Tibial artery (tissue), 4 donors: ENCODE results near the gene CCDC80.
"Not testable (repeated sequence)": the region's sequence is repeated elsewhere in the genome, so short reads cannot be mapped to it uniquely, and the experiment has no call there.

ENCODE experiments used
- DNase-seq, 2 donors: peaks; one replicate each; pipeline ENCODE4 v3.0.0-alpha.2; 2019
- H3K27ac ChIP-seq, 2 donors: fragments of 200-600 bp; sonication (generic) in 1 of 2; 1 replicate in 1 of 2; 2 replicates in 1 of 2; pipeline ENCODE4 v1.5.1; 2018 to 2019; ENCODE audit warnings: mild to moderate bottlenecking in 1 of 2
- H3K27me3 ChIP-seq, 2 donors: fragments of 200-600 bp; sonication (generic) in 1 of 2; one replicate each; pipeline versions ENCODE4 v1.5.1 to v1.6.0; 2016 to 2019
- H3K36me3 ChIP-seq, 3 donors: fragments of 200-600 bp; sonication (generic) in 2 of 3; one replicate each; pipeline ENCODE4 v1.5.1; 2016 to 2019; ENCODE audit warnings: mild to moderate bottlenecking in 2 of 3
- H3K4me1 ChIP-seq, 4 donors: fragments of 200-600 bp; sonication (generic) in 2 of 4; 1 replicate in 3 of 4; 2 replicates in 1 of 4; pipeline ENCODE4 v1.5.1; 2016 to 2019
- H3K4me3 ChIP-seq, 2 donors: fragments of 200-600 bp; sonication (generic) in 1 of 2; 1 replicate in 1 of 2; 2 replicates in 1 of 2; pipeline ENCODE4 v1.5.1; 2018 to 2019; ENCODE audit warnings: mild to moderate bottlenecking in 2 of 2
- H3K9me3 ChIP-seq, 3 donors: fragments of 200-600 bp; sonication (generic) in 1 of 3; one replicate each; pipeline ENCODE4 v1.5.1; 2016 to 2019
- intact Hi-C: fragments of 100-400 bp; cut with DNase I; formaldehyde crosslinking; loops from one replicate; pipeline ENCODE4 v1.15.0; 2023; ENCODE audit warnings: low total_unique reads
- TF ChIP-seq, protein P1 (sequence below), 2 experiments: fragments of 200-600 bp in 1 of 2; fragments of 450-650 bp in 1 of 2; IDR thresholded peaks; one replicate each; pipeline ENCODE4 v1.5.1; 2017 to 2019; ENCODE audit warnings: antibody characterized with exemption in 2 of 2, mild to moderate bottlenecking in 1 of 2, moderate library complexity in 1 of 2

CCDC80 gene

DNA sequence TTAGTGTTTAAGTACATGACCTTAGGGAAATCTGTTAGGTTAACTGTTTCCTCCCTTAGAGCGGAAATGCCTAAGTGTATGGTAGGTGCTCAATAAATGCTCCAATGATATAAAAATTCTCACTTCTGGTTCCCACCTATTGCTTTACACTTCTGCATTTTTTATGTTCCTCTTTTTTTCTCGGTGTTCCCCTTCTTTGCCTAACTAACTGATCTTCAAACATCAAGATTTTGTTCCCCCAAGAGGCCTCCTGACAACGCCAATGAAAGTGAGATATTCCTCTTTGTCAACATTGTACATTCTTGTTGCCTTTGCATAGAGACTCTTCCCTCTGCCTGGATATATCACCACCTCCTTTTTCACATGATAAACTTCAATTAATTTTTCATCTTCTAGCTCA lies 61.7 kb downstream of the CCDC80 start:
- Histone ChIP-seq H3K27ac (no peak overlapping the region), H3K4me3 (no peak overlapping the region), H3K9me3 (no peaks in the 10 kb centered on the region), H3K4me1 (peaks cover 0 to 16% (median 0%) of the 10 kb centered on the region in 4 donors), H3K36me3 (peaks cover 15 to 52% (median 18%) of the 10 kb centered on the region in 3 donors), H3K27me3 (no peaks in the 10 kb centered on the region)
- intact Hi-C loops: no loop called here
- no peak for DNase-seq
- TF ChIP-seq, protein P1, sequence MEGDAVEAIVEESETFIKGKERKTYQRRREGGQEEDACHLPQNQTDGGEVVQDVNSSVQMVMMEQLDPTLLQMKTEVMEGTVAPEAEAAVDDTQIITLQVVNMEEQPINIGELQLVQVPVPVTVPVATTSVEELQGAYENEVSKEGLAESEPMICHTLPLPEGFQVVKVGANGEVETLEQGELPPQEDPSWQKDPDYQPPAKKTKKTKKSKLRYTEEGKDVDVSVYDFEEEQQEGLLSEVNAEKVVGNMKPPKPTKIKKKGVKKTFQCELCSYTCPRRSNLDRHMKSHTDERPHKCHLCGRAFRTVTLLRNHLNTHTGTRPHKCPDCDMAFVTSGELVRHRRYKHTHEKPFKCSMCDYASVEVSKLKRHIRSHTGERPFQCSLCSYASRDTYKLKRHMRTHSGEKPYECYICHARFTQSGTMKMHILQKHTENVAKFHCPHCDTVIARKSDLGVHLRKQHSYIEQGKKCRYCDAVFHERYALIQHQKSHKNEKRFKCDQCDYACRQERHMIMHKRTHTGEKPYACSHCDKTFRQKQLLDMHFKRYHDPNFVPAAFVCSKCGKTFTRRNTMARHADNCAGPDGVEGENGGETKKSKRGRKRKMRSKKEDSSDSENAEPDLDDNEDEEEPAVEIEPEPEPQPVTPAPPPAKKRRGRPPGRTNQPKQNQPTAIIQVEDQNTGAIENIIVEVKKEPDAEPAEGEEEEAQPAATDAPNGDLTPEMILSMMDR (IDR thresholded peaks at IDR 0.05): no peak

DNA sequence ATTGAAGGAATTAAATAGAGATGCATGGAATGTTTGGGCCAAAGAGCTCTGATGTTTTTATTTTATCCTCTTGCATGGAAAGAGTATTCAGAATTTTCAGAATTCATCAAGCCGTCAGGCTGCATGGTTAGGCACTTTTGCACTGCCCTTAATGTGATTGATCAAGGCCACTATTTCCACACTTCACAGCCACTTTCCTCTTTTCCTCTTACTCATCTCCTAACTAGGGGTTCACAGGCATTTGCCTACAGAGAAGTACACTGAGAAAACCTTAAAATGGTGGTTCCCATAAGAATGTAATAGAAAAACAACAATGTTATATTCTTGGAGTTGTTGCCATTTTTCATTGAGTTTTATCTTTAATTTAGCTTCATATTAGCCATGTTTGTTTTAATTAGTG lies 68.2 kb downstream of the CCDC80 start:
- H3K27me3 ChIP-seq: no peaks in the 10 kb centered on the region
- H3K36me3 ChIP-seq: peaks cover 24 to 69% (median 37%) of the 10 kb centered on the region in 3 donors
- H3K9me3 ChIP-seq: no peaks in the 10 kb centered on the region
- TF ChIP-seq, protein P1 (IDR thresholded peaks at IDR 0.05): no peak
- intact Hi-C loops: no loop called here
- no peak overlapping the region for H3K4me3 ChIP-seq
- DNase-seq: no peak
- H3K27ac ChIP-seq: no peak overlapping the region
- H3K4me1 ChIP-seq: no peaks in the 10 kb centered on the region

DNA sequence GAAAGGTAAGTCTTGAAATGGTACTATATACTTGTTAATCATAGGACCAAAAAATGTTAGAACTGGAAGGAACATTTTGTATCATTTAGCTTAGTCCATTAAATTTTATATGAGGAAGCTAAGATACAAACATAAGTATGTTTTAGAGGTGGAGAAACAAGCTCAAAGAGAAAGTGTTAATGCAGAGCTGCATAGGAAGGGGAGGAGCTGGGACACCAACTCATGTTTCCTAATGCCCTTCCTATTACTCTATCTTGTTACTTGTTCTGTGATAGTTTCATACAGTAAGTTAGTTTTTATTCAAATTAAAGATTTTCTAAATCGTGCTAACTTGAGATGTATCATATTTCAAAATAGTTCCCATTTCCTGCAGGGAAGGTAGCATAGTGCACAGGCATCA lies 71.7 kb downstream of the CCDC80 start:
- TF ChIP-seq, protein P1 (IDR thresholded peaks at IDR 0.05): no peak
- intact Hi-C loops: no loop called here
- Histone ChIP-seq H3K4me3 (no peak overlapping the region), H3K27ac (no peak overlapping the region), H3K36me3 (peaks cover 30 to 72% (median 36%) of the 10 kb centered on the region in 3 donors), H3K4me1 (no peaks in the 10 kb centered on the region), H3K27me3 (no peaks in the 10 kb centered on the region), H3K9me3 (no peaks in the 10 kb centered on the region)
- no peak for DNase-seq

DNA sequence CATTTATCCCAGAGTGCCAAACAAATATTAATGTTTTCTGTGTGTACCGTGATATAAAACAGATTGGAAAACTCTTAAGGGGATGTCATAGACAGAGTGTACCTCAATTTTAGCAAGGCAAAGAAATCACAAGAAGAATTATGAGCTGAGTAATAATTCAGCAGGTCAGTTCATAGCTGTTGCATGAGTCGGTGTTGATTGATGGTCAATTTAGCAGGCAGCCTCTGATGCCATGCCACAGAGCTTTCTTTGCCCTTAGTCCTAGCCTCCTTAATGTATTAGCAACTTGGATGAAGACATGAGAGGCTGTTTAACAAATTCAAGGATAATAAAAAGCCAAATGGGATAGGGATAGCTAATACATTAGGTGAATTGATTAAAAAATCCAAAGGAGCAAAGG lies 72.3 kb downstream of the CCDC80 start:
- intact Hi-C loops: no loop called here
- H3K27ac ChIP-seq: no peak overlapping the region
- H3K4me3 ChIP-seq: no peak overlapping the region
- TF ChIP-seq, protein P1 (IDR thresholded peaks at IDR 0.05): no peak
- H3K36me3 ChIP-seq: peaks cover 29 to 66% (median 30%) of the 10 kb centered on the region in 3 donors
- no peaks in the 10 kb centered on the region for H3K27me3 ChIP-seq
- DNase-seq: no peak
- H3K4me1 ChIP-seq: peaks cover 0 to 5% (median 4%) of the 10 kb centered on the region in 4 donors
- no peaks in the 10 kb centered on the region for H3K9me3 ChIP-seq

DNA sequence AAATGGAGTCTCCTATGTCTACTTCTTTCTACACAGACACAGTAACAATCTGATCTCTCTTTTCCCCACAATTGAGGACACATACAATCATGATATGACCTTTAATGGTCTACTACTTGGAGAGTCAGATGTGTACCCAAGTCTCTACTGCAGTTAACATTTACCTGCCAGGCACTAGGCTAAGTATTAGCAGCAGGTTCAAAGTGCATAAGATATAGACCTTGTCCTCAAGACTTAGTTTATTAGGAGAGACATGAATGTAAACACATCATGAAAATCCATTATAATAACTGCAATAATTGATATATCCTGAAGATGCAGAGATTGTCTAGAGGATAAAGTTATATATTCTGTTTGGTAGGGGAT lies 76.0 kb downstream of the CCDC80 start:
- intact Hi-C loops: no loop called here
- Histone ChIP-seq H3K27me3 (no peaks in the 10 kb centered on the region), H3K4me1 (peaks cover 0 to 25% (median 14%) of the 10 kb centered on the region in 4 donors), H3K27ac (no peak overlapping the region), H3K4me3 (no peak overlapping the region), H3K9me3 (no peaks in the 10 kb centered on the region), H3K36me3 (peaks cover 6 to 32% (median 14%) of the 10 kb centered on the region in 3 donors)
- TF ChIP-seq, protein P1 (IDR thresholded peaks at IDR 0.05): no peak
- no peak for DNase-seq

DNA sequence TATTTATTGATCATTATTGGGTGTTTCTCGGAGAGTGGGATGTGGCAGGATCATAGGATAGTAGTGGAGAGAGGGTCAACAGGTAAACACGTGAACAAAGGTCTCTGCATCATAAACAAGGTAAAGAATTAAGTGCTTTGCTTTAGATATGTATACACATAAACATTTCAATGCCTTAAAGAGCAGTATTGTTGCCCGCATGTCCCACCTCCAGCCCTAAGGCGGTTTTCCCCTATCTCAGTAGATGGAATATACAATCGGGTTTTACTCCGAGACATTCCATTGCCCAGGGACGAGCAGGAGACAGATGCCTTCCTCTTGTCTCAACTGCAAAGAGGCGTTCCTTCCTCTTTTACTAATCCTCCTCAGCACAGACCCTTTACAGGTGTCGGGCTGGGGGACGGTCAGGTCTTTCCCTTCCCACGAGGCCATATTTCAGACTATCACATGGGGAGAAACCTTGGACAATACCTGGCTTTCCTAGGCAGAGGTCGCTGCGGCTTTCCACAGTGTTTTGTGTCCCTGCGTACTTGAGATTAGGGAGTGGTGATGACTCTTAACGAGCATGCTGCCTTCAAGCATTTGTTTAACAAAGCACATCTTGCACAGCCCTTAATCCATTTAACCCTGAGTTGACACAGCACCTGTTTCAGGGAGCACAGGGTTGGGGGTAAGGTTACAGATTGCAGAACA lies 76.5 kb downstream of the CCDC80 start:
- H3K27me3 ChIP-seq, H3K27ac ChIP-seq, H3K9me3 ChIP-seq, DNase-seq, H3K4me3 ChIP-seq, intact Hi-C loops: not testable (repeated sequence)
- H3K36me3 ChIP-seq: peaks cover 2 to 26% (median 11%) of the 10 kb centered on the region in 3 donors
- H3K4me1 ChIP-seq: peaks cover 0 to 30% (median 18%) of the 10 kb centered on the region in 4 donors
